A204.1 (cell line): ENCODE measurements around the gene GGTA1.
"Not testable (repeated sequence)": the region's sequence is repeated elsewhere in the genome, so short reads cannot be mapped to it uniquely, and the experiment has no call there.

ENCODE experiments used
- FAIRE-seq: peaks from 2 replicates; lab custom pipeline; 2012; peaks lifted over from hg19 to GRCh38; lab: Jason Lieb, UNC

GGTA1 gene

DNA sequence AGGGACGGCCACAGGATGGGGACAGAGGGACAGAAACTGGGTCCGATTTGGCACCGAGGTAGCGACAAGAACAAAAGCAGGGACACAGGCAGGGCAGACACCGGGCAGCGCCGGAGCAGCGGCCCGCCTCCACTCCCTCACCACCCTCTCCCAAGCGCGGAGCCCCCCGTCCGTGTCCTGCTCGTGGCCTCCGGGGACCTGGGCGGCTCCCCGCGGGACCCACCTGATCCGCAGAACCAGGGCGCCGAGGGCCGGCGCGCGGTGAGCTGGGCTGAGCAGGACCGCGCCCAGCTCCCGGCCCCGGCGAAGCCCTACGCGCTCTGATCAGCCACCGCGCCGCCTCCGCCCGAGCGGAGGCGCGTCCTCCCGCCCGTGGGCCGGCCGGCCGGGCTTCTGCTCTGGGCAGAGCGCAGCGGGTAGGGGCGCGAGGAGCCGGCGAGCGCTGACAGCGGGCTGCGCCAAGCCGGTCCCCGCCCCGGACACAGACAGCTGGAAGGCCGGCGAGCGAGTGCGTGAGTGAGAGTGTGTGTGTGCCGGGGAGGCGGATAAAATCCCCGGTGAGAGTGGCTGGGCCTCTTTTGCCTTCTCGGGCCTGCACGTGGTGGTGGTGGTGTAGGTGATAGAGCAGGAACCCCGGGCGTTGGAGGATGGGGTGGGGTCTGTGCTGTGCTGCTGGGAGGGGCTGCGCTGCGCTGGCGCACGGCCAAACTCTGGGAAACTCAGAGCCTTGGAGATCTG, at the start of gene GGTA1:
TSS of gene GGTA1 (minus strand) at position 418 of the 738 bp plus-strand sequence. CDS start 31,922 bp downstream, outside the sequence.
- no peak for FAIRE-seq

DNA sequence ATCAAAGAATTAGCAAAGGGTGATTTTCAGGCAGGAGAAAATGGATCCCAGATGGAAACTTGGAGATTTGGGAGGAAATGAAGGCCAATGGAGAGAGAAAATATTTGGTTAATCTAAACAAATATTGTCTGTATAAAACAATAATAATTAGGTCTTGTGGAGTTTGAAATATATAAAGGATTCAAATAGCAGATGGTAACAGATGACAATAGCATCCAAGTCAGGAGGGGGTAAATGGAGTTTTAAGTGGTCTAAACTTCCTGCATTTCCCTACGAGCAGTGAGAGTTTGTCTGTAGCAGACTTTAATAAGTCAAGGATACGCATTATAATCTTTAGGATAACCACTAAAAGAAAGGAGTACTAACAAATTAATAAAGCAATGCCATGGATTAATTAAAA, 49.0 kb upstream of the GGTA1 start:
- FAIRE-seq: no peak

DNA sequence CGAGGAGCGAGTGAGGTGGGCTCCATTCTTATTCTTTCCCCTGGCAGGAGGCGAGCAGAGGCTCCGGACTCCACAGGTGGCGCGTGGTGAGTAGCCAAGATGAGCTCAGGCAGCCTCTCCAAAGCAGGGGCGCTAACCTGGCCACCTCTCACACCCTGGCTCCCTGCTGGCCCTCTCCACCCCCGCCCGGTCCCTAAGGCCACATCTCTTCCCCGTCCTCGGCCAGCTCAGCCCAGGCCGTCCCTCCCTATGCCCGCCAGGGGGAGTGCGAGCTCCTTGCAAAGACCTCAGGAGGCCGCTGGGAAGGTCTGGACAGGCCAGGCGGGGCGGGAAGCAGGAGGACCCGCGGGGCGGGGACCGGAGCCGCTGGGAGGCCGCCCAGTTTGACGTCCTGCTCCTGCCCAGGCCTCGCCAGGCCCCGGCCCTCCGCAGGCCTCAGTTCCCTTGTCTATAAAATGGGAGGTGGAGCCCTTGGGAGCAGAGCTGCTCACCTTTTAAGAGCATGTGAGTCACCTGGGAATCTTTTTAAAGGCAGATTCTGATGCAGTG, 46.3 kb upstream of the GGTA1 start:
- peak; percentile 44 for FAIRE-seq

DNA sequence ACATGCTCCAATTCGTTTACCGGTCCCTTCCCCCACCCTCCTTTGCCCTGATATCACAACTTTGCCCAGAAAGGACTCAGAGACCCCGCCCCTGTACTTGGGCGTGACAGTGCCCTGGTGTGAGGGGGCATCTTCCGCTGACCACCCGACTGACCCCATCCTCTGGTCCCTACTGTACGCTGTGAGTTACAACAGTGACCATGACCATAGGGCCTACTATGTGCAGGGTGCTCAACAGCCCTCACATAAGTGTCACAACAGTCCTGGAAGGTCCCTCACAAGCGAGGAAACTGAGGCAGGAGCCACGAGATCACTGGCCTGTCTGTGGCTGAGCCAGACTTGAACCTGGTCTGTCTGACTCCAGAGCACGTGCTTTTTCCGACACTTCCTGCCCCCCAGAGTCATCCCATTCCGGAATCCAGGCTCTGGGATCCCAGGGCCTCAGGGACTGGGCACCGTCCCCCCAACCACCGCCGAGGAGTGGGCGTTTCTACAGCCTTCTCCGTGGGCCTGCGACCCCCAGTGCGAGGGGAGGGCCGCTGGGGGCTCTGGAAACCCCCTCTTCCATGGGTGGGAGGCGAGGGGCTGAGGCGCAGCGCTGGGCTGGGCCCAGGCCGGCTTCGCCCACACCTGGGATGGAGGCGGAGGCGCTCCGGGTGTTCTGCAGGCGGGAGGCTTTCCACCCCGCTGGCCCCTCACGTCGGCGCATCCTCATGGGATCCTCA, 45.7 kb upstream of the GGTA1 start:
- FAIRE-seq: no peak

DNA sequence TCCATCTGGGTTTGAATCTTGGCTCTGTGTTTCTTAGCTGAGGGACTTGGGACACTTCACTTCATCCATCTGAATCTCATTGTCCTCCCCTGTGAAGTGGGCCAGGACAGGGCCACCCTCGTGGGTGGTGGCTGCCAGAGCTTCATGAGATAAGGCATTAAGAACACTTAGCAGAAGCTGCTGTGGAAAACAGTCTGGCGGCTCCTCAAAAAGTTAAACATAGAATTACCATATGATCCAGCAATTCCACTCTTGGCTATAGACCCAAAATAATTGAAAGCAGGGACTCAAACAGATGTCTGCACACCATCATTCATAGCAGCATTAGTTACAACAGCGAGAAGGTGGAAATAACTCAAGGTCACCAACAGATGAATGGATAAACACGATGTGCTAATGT, 42.4 kb upstream of the GGTA1 start:
- no peak for FAIRE-seq

DNA sequence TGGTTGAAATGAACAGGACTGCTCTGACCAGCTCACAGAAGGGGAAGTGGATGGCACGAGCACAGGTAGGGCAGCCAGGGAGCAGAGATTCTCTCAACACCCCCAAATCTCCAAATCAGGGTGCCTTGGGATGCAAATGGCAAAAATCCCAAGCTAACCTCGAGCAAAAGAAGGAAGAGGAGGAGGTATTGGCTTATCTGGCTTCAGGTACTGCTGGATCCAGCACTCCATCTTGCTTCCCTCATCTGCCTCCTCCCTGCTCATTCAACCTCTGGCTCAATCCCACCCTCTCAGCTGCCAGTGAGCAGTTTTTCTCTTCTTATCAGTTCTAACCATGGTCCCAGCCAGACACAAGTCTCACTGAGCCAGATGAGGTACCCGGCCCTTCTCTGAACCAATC, 41.6 kb upstream of the GGTA1 start:
- FAIRE-seq: no peak

DNA sequence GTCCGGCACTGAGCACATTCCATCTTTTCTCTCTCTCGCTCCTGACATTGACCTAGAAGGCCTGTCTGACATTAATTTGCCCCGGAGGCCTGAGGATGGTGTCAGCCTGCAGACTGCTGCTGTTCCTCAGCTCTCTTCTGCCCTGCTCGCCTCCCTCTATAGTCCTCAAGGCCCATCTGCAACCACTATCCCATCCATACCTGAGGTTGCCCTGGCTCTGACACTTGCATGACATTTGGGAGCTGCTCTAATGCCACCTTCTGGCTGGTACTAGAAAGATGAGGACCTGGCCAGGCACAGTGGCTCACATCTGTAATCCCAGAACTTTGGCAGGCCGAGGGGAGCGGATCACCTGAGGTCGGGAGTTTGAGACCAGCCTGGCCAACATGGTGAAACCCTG, 38.6 kb upstream of the GGTA1 start:
- no peak for FAIRE-seq

DNA sequence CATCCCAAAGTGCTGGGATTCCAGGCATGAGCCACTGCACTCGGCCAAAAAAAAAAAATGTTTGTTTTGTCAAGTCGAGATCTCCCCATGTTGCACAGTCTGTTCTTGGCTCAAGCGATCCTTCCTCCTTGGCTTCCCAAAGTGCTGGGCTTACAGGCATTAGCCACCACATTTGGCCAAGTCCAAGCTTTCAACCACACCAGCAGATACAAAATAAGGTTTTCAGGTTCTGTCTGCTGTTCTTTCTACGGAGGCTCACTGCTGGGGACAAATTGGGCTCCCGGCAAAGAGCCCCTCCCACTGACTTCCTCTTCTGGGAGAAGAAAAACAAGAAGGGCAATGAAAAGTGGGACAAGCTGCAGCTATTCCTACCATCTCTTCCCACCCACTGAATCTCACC, 37.6 kb upstream of the GGTA1 start:
- no peak for FAIRE-seq

DNA sequence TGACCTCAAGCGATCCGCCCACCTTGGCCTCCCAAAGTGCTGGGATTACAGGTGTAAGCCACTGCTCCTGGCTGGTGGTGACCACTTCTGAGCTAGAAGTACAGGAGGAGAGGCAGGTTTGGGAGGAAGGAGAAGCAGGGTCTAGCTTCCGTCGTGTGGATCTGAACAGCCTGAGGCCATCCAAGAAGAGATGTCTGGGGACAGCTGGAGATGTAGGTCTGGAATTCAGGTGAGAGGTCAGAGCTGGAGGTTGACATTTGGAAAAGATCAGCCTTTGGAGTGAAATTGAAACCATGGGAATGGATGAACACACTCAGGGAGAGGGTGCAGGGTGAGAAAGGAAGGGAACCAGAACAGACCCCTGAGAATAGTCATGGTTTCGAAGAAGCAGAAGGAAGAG, 33.2 kb upstream of the GGTA1 start:
- no peak for FAIRE-seq

DNA sequence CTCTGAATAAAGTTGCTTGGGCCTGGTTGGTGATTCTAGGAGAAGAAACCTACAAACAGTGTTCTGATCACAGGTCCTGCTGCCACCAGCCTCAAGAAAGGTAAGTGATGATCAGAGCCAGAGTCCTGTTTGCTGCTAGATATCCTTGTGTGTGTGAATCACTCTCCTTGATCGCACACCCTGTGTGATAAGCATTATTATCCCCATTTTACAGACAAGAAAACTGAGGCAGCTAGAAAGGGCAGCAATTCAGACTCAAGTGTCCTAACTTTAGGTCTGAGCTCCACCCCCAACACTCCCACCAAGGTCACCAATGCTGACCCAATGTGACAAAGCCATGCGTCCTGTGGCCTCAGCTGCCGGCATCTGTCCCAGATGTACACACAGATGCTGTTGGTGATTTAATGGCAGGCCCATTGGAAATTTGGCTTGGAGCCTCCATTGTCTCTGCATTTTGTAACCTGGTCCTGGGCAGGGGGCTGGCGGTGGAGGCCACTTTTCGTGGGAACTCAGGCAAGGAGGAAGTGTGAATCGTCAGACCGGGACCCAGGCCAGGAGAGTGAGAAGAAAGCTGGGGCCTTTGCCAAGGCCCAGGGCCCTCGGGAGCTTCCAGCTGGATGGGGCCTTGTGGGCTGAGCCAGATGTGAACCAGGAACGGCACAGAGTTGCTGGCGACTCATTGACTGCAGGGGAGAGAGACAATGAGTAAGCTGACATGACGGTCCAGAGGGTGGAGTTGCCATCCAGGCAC, 29.8 kb upstream of the GGTA1 start:
- FAIRE-seq: no peak

DNA sequence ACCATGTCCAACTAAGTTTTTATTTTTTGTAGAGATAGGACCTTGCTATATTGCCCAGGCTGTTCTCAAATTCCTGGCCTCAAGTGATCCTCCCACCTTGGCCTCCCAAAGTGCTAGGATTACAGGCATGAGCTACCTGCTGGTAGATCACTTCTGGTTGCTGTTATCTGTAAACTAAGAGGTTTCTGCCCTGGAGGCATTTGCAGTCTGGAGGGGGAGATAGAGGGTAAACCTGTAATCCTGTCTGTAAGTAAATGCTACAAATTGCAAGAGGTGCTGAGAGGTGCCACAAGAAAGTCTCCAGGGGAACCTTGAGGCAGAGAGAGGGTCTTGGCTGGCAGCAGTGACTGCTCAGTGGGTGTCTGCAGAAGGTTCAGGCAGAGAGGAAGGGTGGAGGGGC, 29.0 kb upstream of the GGTA1 start:
- FAIRE-seq: no peak

DNA sequence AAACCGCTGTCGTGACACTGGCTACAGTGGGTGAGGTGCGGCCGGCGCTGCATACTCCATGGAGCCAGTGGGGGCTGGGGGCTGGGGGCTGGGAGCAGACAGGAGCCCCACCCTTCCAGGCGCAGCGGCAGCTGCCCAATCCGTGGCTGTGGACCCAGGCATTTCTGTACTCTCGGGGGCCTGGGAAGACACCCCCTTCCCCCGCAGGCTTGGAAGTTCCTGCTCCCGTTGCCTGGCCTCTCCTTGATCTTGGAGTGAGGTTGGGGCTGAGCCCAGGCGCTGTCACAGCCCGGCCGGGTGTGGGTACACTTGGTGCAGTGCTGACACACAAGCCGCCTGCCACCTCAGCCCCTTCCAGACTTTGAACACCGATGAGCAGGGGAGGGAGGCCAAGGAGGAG, 27.7 kb upstream of the GGTA1 start:
- no peak for FAIRE-seq

DNA sequence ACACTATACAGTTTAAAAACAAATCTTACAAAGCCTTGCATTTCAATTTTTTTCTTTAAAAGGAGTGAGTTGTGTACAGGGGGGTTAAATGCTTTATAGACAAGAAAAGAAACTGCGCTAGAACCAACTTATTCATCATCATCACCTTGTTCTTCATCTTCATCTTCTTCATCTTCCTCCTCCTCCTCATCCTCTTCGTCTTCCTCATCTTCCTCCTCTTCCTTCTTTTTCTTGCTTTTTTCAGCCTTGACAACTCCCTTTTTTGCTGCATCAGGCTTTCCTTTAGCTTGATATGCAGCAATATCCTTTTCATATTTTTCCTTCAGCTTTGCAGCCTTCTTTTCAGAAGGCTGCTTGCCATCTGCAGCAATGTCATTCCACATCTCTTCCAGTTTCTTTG, 20.0 kb upstream of the GGTA1 start:
- FAIRE-seq: not testable (repeated sequence)

DNA sequence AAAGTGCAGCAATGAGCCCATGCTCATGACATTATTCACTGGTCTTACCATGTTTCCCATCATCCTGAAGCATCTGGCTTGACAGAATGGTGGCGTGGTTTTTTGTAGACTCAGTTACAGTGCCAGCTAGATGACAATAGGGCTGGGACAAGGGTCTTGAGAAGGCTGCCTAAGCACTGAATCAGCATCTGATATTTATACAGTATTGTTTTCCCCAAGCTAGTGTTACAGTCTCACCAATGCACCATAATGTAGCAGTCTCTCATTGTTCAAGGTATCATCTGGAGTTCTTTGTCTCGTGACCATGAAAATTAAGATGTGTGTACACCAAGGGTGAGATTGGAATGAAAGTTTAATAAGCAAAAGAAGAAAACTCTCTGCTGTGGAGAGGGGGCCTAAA, 19.0 kb upstream of the GGTA1 start:
- FAIRE-seq: no peak

DNA sequence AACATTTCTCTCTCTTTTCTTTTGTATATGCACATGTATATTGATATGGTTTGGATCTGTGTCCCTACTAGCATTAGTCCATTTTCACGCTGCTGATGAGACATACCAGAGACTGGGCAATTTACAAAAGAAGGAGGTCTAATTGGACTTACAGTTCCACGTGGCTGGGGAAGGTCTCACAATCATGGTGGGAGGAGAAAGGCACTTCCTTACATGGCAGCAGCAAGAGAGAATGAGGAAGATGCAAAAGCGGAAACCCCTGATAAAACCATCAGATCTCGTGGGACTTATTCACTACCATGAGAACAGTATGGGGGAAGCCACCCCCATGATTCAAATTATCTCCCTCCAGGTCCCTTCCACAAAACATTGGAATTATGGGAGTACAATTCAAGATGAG, 13.5 kb upstream of the GGTA1 start:
- not testable (repeated sequence) for FAIRE-seq

DNA sequence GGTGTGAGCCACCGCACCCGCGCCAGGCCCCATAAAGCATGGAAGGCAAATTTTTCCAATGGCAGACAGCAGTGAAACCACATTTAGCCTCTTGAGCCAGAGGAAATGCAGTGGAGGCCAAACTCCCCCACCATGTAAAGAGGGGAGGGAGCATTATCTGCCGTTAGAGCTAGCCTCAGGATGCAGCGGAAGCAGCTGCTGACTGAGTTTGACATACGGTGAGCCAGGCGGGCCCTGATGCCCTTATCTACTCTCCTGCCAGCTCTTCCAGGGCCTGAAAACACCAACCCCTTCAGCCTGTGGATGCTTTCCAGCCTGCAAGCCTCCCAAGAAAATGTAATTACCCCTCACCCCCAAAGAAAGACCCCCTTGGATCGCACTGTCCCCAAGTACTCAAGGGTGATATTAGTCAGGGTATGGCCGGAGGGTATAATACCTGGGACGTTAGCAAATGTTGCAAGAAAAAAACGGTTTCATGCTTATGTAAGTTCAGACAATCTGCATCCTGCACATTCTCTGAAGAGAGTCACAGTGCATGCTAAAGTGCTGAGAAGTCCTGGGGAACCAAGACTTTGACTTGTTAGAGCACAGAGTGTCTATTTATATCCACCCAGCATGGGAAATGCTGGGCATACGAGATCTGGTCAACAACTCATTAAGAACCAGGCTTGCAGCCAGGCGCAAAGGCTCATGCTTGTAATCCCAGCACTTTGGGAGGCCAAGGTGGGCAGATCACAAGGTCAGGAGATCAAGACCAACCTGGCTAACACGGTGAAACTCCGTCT, 11.3 kb upstream of the GGTA1 start:
- no peak for FAIRE-seq

DNA sequence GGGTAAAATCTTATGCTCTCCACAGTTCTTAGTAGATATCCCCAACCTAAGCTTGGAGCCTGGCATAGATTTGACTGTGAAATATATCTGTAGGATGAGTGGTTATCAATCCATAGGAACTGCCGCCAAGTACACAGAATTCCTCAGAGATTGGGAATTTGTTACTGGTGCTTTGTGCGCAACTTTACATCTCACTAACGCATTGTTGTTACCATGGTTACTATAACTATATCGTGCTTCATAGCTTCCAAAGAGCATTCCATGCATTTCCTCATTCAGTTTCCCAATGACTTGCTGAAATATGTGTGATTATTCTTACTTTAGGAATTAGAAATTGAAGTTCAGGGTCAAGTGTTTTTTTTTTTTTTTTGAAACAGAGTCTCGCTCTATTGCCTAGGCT, 9.5 kb upstream of the GGTA1 start:
- no peak for FAIRE-seq

DNA sequence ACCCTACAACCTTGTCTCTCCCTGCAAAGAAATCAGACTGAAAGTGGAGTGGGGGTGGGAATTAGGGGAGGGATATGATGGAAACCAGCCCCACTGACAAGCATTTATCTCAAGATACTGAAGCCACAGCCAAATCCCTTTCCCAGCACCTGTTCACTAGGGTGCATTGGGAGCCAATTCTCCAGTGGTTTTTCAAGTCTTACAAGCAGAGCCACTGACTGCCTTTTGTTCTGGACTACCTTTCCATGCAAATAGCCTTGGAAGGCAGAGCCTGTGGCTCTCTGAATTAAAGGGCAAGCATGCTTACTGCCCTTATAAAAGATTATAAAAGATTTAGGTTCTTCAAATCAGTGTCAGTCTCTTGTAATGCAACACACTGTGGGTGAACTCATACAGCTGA, 8.8 kb upstream of the GGTA1 start:
- FAIRE-seq: no peak

DNA sequence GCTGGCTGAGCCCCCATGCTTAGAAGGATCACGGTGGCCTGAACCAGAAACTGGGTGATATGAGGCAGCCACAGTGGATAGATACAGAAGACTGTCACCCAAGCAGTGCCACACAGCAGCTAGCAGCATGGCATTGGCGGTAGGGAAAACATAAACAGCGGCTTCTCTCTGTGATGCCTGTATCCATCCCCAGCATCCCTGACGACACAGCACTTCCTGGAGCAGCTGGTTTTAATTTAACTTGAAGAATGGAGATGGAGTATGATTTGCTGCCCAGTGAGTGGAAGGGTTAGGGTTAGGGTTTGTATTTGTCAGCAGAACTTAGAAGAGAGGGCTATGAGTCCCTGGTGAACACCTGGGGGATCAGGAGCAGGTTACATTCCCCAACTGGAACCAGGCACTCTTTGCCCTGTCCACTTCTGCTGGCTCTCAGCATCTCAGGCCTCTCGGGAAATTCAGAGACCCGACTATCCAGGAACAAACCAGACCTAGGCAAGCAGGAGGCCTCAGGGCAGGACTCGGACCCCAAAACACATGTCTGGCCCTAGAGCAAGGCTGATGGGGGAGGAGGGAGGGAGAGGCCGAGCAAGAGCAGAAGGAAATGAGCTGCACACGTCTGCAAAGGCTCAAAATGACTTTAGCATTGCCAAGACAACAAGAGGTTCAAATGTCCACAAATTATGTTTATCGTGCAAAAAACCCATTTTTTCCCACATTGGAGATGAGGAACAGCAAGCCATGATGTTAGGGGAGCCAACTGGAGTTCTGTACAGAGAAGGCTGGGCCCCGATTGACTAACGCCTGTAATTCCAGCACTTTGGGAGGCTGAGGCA, 6.5 kb upstream of the GGTA1 start:
- no peak for FAIRE-seq

DNA sequence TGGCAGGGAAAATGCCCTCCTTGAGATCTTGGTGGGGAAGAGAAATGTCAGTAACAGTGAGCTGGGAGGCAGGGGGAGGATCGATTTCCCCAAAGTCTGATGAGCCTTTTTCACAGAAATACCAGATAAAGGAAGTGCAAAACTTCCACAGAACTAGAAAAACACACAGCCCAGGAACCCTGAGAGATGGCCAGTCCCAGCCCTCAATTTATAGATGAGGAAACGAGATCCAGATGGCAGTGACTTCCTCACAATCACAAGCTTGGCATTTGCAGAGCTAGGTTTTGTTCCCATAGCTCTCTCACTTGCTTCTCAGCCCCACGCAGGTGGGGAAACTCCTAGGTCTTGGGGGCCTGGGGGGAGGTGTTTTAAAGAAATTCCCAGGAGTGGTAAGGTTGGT, 3.8 kb upstream of the GGTA1 start:
- FAIRE-seq: no peak

DNA sequence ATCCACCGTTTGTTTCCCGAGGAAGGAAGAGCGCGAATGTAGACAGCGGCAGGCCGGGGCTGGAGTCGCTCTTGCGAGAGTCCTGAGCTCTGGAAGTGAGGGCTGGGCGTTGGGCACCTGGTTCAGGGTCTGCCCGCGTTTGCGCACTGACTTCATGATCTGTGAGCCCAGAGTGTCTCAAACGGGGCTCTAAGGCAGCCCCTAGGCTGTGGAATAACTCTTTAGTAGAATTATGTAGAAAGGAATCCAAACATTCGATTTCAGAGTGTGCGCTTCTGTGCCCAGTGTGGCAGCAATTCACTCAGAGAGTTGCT, 478 bp upstream of the GGTA1 start:
- no peak for FAIRE-seq

DNA sequence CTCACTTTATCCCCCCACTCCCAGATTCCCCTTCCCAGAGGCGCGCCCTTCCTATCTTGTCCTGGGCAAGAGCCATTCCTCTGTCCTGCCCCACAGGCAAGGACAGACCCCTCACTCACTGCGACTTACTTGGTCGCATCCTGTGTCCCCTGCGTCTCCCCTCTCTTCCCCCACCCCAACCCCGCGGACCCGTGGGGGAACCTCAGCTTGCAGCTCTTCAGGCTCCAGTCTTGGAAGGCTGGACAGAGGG, 542 bp downstream of the GGTA1 start:
- FAIRE-seq: no peak
